ENCODE measurements around the gene CAPZB. TPM values are rescaled to one million over a fixed set of nuclear protein-coding genes. Genes with fewer than 3 reads are reported as not detected.

CAPZB gene
- total and polyA plus RNA-seq, 7 donors = 128 to 454 (median 214) TPM

DNA sequence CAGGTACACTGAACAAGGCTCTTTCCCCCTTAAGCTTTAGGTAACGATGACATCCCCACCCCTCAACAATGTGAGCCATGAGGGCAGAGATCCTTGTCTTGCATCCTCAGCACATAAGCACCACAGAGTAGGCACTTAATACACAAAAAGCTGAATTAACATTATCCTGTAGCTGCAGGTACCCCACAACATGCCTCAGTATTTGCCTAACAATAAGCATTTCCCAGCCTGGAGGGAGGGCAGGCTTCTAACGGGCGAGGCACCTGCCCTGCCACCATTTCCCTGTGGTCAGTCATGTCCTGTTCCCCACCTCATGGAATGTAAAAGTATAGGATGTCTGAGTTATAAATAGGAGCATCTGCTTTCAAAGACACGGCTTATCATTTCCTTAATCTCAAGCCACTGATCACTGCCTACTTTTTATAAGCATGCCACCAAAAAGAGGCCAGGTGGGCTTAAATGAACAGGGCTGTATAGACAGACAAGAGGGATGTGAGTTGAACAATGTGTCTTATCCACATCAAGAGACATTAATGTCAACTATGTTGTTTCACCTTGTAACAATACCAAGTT, 3.4 kb downstream of the CAPZB start:
- intact Hi-C loops (cut with DNase I) = loop anchor here (5.0 kb wide), 1 partner anchor 45 kb away; no protein-coding TSS in a partner anchor
- peaks cover 0 to 87% (median 79%) of the 10 kb centered on the region in 4 donors for H3K4me1 ChIP-seq
- H3K4me3 ChIP-seq = peak overlapping the region in 1 of 4 donors; percentile 98
- 64 to 73% methylated on average over 4 of the region's 4 CpGs for WGBS, 2 donors
- TF ChIP-seq POLR2AphosphoS5 (IDR thresholded peaks at IDR 0.05) = no peak
- TF ChIP-seq POLR2A (IDR thresholded peaks at IDR 0.05) = no peak
- TF ChIP-seq, protein P1, sequence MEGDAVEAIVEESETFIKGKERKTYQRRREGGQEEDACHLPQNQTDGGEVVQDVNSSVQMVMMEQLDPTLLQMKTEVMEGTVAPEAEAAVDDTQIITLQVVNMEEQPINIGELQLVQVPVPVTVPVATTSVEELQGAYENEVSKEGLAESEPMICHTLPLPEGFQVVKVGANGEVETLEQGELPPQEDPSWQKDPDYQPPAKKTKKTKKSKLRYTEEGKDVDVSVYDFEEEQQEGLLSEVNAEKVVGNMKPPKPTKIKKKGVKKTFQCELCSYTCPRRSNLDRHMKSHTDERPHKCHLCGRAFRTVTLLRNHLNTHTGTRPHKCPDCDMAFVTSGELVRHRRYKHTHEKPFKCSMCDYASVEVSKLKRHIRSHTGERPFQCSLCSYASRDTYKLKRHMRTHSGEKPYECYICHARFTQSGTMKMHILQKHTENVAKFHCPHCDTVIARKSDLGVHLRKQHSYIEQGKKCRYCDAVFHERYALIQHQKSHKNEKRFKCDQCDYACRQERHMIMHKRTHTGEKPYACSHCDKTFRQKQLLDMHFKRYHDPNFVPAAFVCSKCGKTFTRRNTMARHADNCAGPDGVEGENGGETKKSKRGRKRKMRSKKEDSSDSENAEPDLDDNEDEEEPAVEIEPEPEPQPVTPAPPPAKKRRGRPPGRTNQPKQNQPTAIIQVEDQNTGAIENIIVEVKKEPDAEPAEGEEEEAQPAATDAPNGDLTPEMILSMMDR (IDR thresholded peaks at IDR 0.05) = no peak
- no peak for TF ChIP-seq EP300 (IDR thresholded peaks at IDR 0.05)
- no peaks in the 10 kb centered on the region for H3K27me3 ChIP-seq
- DNase-seq = no peak
- no peaks in the 10 kb centered on the region for H3K9me3 ChIP-seq
- peaks cover 0 to 5% (median 0%) of the 10 kb centered on the region in 4 donors for H3K36me3 ChIP-seq
- peak overlapping the region; percentile 99 to 100 (median 100) for H3K27ac ChIP-seq

DNA sequence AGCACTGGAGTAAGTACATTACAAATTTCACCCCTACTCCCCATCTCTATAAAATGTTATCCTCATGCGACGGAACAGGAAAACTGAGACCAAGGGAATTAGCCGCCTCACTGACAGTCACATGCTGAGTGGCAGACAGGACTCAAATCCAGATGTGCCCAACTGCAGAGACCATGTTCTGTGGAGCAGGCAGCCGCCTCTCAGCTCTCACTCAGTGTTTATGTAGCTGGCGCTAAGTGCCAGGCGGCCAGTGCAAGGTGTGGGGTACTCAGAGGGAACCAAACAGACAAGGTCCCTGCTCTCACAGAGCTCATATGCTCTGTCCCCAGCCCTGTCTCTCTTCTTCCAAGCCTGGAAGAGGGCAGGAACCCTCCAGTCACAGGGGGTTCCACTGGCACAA, 5.1 kb downstream of the CAPZB start:
- H3K36me3 ChIP-seq = peaks cover 0 to 5% (median 0%) of the 10 kb centered on the region in 4 donors
- no peaks in the 10 kb centered on the region for H3K9me3 ChIP-seq
- H3K4me3 ChIP-seq = no peak overlapping the region
- intact Hi-C loops (cut with DNase I) = loop anchor here (5.0 kb wide), 1 partner anchor 43 kb away; no protein-coding TSS in a partner anchor
- TF ChIP-seq EP300 (IDR thresholded peaks at IDR 0.05) (no peak), POLR2AphosphoS5 (IDR thresholded peaks at IDR 0.05) (no peak), POLR2A (IDR thresholded peaks at IDR 0.05) (no peak)
- TF ChIP-seq, protein P1 (IDR thresholded peaks at IDR 0.05) = no peak
- peaks cover 0 to 94% (median 90%) of the 10 kb centered on the region in 4 donors for H3K4me1 ChIP-seq
- 83 to 90% methylated on average over 6 of the region's 6 CpGs for WGBS, 2 donors
- peak overlapping the region; percentile 99 to 100 (median 100) for H3K27ac ChIP-seq
- H3K27me3 ChIP-seq = no peaks in the 10 kb centered on the region
- DNase-seq = no peak

DNA sequence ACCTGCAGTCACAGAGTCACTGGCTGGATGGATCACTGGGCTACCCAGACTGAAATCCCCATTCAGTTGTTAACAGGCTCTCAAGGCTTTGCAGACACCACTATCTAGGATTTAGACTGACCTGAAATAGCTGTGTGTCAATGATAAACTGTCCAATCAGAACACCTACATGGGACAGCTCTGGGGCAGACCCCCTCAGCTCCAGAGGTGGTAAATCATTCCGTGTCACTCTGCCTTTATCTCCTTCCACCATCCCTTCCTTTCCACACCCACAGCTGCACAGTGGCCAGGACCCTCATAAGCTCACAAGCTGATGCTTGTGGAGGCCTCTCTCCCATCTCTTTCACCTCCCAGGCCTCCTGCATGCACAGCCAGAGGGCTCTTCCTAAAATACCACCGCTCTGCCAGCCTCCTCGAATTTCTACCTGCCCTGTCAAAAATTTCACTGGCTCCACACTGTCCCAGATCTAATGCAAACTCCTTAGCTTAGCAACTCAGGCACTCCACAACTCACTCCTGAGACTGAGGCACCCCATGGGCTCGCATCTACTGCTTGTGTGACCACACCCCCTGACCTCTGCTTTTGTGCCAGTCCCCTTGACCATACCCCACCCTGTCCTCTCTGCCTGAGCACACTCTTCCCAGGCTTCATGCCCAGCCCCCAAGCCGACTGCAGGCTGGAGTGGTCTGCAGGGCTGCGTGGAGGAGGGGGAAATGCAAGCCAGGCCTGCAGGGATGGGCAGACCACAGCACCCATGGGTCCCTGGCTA, 5.8 kb downstream of the CAPZB start:
- intact Hi-C loops (cut with DNase I) = loop anchor here (5.0 kb wide), 1 partner anchor 42 kb away; no protein-coding TSS in a partner anchor
- peaks cover 0 to 100% (median 96%) of the 10 kb centered on the region in 4 donors for H3K4me1 ChIP-seq
- no peak for DNase-seq
- H3K36me3 ChIP-seq = peaks cover 0 to 5% (median 0%) of the 10 kb centered on the region in 4 donors
- H3K27me3 ChIP-seq = no peaks in the 10 kb centered on the region
- TF ChIP-seq EP300 (IDR thresholded peaks at IDR 0.05) (no peak), POLR2AphosphoS5 (IDR thresholded peaks at IDR 0.05) (no peak), POLR2A (IDR thresholded peaks at IDR 0.05) (no peak)
- TF ChIP-seq, protein P1 (IDR thresholded peaks at IDR 0.05) = no peak
- no peaks in the 10 kb centered on the region for H3K9me3 ChIP-seq
- 64 to 68% methylated on average over 6 of the region's 6 CpGs for WGBS, 2 donors
- H3K27ac ChIP-seq = peak overlapping the region; percentile 4 to 100 (median 100)
- no peak overlapping the region for H3K4me3 ChIP-seq

DNA sequence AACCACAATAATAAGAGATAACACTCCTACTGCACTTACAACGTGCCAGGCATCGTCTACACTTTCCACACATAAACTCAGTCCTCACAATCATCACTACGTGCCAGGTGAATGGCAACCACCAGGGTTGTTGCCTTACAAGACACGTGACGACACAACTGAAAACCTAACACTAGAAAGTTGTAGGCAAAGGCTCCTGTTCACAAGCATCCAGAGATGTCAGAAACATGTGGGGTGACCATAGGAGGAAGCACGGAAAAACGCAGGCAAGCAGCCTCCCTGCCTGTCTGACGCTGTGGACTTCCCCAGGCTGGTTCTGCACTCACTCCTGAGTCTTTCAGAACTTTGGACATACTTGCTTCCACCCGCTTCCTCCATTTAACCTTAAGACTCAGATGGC, 7.0 kb downstream of the CAPZB start:
- peaks cover 0 to 97% (median 94%) of the 10 kb centered on the region in 4 donors for H3K4me1 ChIP-seq
- intact Hi-C loops (cut with DNase I) = no loop called here

More for the DNA sequence above, 7.0 kb downstream of the CAPZB start:
- no peaks in the 10 kb centered on the region for H3K27me3 ChIP-seq
- 59 to 71% methylated on average over 9 of the region's 9 CpGs for WGBS, 2 donors
- no peak for DNase-seq
- H3K4me3 ChIP-seq = no peak overlapping the region
- no peak for TF ChIP-seq POLR2A (IDR thresholded peaks at IDR 0.05)
- TF ChIP-seq, protein P1 (IDR thresholded peaks at IDR 0.05) = no peak
- TF ChIP-seq POLR2AphosphoS5 (IDR thresholded peaks at IDR 0.05) = no peak
- TF ChIP-seq EP300 (IDR thresholded peaks at IDR 0.05) = no peak
- no peaks in the 10 kb centered on the region for H3K9me3 ChIP-seq
- H3K27ac ChIP-seq = peak overlapping the region; percentile 60 to 100 (median 70)
- peaks cover 0 to 8% (median 0%) of the 10 kb centered on the region in 4 donors for H3K36me3 ChIP-seq

Data from sigmoid colon (tissue), 7 donors.